ENCODE data around the gene COMP.

The COMP gene

DNA sequence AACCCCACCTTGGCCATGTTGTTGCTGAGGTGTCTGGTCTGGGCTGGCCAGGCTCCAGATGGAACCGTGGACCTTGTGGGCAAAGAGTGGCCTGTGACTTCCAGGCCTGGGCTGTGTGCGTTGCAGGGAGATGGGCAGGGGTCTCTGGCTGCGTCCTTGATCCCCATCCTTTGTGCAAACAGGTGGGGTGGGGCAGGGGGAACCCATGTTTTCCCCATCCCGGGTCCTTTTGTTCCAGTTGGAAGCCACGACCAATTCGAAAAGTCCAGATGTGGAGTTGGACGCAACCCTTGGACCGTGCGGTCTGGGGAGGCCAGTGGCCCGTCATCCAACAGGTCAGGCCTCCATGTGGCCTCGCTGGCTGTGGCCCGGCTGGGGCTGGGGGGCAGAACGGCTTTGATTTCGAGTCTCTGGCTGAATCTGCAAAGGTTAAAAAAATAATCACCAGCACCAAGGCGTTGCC lies 13.1 kb upstream of the COMP start:
- in situ Hi-C loops (cut with MboI; ENCODE audit: low sequenced_read_pairs) = no loop called here

DNA sequence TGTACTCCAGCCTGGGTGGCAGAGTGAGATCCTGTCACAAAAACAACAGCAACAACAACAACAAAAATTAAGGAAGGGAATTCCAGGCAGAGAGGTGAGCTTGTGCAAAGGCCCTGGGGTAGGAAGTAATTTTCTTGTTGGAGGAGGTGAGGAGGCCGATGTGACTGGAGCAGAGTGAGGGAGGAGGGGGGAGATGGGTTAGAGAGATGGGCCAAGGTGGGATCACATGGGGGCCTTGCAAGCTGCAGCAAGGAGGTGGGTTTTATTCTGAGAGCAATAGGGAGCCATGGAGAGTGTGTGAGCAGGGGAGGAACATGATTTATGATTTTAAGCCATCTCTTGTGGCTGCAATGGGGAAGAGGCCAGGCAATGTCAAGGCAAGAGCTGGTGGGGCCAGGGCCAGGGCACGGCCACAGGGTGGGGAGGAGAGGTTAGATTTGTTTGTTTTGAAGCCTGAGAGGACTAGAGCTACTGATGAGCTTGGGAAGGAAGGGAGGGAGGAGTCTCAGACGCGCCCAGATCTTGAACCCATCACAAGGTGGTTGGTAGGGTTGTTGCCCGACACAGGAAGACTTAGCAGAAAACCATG lies 12.5 kb upstream of the COMP start:
- in situ Hi-C loops (cut with MboI; ENCODE audit: low sequenced_read_pairs) = no loop called here

DNA sequence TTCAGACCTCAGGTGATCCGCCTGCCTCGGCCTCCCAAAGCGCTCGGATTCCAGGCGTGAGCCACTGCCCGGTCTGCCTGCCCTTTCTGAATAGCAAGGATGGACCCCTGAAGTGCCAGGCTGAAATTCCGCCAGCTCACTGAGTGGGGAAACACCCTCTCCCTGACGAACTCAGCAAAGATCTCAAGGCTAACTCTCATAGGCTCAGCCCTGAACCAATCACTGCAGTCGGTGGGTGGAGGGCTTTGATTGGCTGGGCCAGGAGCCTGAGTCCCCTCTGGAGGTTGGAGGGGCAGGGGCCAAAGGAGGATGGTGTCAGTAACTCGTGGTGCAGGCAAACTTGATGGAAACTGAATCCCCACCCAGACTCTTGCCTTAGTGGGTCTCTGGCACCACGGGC lies 11.2 kb upstream of the COMP start:
- in situ Hi-C loops (cut with MboI; ENCODE audit: low sequenced_read_pairs) = no loop called here

DNA sequence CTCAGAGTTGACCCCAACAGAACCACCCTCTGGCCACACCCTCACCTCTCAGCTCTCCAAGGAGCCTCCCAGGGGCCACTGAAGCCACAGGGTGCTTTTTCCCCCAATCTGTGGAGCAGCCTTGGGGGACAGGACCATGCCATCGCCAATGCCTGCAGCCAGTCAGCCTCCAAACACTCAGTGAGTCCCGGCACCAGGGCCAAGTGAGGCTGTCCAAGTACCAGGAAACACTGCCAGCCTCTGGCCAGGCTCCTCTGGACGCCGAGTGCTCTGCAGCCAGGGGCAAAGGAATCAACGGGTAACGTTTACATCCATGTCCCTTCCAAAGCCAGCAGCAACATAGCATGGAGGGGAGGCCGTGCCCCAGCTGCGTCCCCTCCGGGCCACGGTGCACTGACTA lies 9.5 kb upstream of the COMP start:
- in situ Hi-C loops (cut with MboI; ENCODE audit: low sequenced_read_pairs) = no loop called here

DNA sequence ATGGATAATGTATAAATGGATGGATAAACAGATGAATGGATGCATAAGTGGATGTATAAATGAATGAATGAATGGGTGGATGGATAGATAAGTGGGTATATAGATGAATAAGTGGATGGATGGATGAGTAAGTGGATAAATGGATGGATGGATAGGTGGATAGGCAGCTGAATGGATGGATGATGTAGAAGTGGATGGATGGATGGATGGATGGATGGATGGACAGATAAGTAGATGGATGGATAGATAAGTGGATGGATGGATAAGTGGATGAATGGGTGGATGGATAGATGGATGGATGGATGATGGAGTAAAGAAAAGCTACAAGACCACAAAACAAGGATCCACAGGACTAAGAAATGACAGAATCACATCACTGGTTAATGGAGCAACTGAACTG lies 9.0 kb upstream of the COMP start:
- in situ Hi-C loops (cut with MboI; ENCODE audit: low sequenced_read_pairs) = no loop called here

DNA sequence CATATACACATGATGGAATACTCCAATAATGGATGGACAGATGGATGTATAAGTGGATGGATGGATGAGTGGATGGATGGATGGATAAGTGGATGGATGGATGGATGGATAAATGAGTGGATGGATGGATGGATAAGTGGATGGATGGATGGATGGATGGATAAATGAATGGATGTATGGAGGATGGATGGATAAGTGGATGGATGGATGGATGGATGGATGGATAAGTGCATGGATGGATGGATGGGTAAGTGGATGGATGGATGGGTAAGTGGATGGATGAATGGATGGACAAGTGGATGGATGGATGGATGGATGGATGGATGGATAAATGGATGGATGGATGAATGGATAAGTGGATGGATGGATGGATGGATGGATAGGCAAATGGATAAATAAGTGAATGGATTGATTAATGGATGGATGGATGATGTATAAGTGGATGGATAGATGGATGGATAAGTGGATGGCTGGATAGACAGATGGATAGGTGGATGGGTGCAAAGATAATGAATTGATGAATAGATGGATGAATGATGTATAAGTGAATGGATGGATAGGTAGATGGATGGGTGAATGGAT lies 8.4 kb upstream of the COMP start:
- in situ Hi-C loops (cut with MboI; ENCODE audit: low sequenced_read_pairs) = no loop called here

DNA sequence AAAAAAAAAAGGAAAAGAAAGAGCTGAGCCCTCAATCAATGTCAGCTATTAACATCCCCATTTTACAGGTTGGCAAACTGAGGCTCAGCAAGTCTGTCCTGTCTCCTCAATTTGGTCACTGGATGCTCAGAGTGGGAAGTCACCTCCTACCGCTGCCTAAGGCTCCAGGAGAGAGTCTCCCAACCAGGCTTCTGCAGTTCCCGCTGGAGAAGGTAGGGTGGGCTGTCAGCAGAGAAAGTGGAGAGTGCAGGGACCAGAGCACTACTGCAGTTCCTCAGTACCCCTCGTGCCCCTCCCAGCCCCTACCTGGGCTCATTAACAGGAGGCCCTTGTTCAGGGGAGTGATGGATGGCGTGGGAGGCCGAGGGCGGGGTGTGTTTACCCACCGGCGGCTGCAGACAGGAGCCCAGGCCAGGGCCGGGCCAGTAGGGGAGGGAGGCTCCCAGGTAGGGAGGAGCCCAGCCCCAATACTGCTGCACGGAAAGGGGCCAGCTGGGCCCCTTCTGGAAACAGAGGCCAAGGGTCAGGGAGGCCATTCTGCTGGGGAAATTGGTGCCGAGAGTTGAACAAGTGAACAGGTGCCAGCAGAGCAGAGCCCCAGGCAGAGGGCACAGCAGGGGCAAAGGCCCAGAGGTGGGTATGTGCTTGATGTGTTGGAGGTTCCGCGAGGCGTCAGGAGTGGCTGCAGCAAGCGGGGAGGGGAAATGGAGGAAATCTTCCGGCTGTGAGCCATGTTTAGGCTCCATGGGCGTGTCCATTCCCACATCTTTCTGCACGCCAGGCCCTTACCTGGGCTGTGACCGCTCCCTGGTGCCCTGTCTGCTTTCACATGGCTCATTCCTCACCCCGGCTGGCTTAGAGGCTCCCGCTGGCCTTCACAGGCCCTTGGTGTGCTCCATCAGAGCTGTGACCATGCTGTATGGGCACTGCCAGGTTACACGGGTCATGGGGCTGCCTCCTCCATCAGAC lies 7.6 kb upstream of the COMP start:
- in situ Hi-C loops (cut with MboI; ENCODE audit: low sequenced_read_pairs) = no loop called here

DNA sequence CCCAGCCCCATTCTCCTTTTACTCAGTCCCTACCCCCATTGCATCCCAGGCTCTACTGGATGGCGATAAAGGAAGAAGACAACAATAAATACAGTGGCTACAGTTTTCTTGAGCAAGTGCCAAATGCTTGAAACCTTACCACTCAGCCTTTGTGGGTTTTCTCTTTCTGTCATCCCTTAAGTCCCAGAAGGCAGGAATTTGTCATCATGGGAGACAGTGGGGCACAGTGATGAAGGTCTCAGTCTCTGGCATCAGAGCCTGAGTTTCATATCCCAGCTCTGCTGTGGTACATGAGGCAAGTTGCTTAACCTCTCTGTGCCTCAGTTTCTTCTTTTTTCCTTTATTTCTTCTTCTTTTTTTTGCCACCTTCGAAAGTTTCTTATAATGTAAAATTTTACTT lies 5.1 kb upstream of the COMP start:
- in situ Hi-C loops (cut with MboI; ENCODE audit: low sequenced_read_pairs) = no loop called here

DNA sequence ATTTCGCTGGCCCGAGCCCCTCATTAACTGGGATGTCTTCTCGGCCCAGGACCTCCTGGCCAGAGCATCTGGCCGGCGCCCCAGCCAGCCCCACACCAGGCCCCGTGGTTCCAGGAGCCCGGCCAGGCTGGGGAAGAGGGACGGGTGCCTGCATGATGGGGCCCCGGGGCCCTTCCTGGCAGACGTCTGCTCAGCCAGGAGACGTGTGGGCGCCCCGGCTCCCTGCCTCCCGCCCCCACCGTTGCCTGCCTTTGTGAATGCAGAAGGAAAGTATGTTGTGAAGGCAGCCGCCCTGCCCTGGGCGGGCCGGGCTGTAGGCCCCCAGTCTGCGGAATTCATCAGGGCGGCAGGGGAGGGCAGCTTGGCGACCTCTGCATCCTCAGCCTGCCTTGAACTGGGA lies 4.4 kb upstream of the COMP start:
- in situ Hi-C loops (cut with MboI; ENCODE audit: low sequenced_read_pairs) = no loop called here

DNA sequence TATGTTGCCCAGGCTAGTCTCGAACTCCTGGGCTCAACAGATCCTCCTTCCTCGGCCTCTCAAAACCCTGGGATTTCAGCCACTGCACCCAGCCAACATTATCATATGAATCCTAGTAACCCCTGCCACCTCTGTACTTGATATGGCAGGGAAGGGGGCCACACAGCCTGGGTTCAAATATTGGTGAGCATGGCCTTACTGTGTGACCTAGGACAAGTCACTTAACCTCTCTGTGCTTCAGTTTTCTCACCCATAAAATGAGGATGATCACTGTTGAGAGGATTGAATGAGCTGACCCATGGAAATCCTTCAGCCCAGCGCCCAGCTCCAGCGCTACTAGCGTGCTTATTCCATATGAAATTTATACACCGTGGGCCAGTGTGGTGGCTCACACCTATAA lies 3.6 kb upstream of the COMP start:
- in situ Hi-C loops (cut with MboI; ENCODE audit: low sequenced_read_pairs) = no loop called here

DNA sequence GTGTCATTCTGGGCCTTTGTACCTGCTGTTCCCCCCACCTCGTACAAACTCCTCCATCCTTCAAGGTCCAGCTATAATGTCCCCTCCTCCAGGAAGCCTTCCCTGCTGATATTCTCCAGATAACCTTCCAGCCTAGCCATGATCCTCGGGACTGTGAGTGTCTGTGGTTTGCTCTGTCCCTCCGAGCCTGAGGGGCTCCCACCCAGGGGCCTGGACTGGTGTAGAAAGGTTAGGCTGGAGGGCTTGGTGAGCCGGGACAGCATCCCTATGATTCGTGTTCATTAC lies 2.9 kb upstream of the COMP start:
- in situ Hi-C loops (cut with MboI; ENCODE audit: low sequenced_read_pairs) = no loop called here

DNA sequence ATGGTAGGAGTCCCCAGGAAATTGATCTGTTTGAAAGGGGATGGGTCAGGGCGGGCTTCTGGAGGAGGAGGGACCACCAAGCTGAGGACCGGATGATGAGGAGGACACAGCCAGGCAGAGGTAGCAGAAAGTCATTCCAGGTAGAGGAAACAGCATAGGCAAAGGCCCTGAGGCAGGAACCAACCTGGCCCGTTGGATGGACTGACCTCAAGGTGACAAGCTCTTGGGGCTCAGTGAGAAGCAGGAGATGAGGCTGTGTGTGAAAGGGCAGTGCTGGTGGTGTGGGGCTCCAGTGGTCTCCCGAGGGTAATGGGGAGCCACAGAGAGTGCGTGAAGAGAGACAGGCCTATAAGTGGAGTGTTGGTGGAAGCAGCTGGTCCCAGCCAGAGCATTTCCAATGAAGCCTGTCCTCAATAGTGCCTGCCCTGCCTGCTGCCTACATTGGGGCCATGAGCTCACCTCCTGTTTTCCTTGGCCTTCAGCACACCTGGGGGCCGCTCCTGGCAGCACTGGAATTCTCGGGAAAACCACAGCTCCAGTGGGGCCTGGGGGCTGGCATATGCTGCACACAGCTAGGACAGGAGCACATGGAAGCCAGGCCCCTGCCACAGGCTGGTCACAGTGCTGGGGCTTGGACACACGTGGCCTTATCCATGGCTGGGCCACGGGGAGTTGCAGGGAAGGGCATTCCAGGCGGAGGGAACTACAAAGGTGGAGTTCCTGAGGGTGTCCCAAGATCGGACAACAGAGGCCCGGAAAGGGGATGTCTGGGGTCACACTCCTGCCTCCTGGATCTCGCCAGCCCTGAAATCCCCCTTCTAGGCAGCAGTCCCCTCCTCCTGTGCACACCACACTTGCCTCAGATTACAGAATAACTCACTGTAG lies 2.3 kb upstream of the COMP start:
- in situ Hi-C loops (cut with MboI; ENCODE audit: low sequenced_read_pairs) = no loop called here

DNA sequence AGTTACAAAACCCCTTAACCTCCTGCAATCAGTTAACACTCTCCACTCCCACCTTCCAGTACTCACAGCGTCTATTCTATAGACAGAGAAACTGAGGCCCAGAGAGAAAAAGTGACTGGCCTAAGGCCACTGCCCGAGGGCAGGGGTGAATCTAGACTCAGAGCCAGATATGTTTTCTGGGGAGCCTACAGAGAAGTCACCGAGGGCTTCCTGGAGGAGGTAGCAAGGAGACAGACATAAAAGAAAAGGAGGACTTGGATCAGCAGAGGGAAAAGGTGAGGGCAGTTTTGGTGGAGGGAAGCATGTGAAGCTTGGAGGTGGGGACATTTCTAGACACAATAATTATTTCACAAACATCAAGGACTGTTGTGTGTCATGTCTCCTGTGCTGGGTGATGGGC lies 1.6 kb upstream of the COMP start:
- in situ Hi-C loops (cut with MboI; ENCODE audit: low sequenced_read_pairs) = no loop called here

DNA sequence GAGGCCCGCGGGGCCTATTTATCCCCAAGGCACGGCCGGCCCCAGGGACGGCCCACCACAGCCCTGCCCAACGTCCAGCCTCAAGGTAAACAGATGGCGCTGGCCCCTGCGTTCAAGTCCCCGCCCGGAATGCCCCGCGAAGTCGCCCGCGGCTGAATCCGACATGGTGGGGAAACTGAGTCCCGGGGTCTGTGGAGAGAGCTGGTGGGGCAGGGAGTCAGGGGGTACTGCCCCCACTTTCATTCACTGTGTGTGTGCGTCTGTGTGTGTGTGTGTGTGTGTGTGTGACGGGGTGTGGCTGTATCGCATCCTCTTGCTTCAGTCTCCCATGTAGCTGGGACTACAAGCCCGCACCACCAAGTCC lies 192 bp upstream of the COMP start:
- in situ Hi-C loops (cut with MboI; ENCODE audit: low sequenced_read_pairs) = no loop called here

DNA sequence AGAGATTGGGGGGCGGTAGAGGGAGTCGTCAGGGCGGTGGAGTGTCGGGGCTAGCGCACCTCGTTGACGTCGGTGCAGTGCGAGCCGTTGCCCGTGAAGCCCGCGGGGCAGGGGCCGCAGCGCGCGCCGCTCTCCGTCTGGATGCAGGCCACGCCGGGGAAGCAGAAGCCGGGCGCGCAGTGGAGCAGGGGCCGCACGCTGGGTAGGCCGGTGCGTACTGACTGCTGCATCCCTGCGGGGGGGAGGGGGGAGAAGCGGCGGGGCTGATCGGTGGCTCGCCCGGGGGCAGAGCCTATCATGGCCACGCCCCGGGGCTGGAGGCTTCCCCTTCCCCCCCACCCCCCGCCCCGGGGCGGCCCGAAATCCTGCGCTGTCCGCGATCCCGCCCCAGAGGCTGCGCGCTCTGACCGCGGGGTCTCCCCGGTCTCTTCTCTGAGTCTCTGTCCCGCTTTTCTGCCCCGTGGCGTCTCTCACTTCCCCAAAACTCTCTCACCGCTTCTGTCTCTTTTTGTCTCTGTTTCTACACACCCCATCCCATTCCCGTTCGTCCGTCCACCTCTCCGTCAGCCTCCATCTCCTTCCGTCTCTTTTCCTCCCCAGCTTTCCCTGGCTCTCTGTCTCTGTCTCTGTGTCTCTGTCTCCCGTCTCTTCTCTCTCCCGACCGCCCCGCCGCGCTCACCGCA lies 1.1 kb downstream of the COMP start:
- in situ Hi-C loops (cut with MboI; ENCODE audit: low sequenced_read_pairs) = no loop called here

DNA sequence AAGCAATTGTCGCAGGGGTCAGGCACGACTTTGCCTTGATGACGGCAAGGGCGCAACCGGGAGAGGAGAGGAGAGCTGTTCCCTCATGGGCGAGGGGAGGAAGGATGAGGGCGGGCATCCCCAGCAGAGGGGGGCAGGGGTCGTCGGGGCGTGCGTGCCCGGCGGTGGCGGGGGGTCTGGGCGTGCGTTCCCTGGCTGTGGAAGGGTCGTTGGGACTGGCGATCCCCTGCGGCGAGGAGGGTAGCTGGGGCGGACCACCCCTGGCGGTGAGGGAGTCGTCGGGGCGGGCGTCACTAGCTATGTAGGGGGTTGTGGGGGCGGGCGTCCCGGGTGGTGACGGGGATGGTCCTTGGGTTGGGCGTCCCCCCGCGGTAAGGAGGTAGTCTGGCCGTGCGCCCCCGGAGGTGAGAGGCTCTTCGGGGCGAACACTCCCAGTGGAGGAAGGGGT lies 1.7 kb downstream of the COMP start:
- in situ Hi-C loops (cut with MboI; ENCODE audit: low sequenced_read_pairs) = no loop called here

DNA sequence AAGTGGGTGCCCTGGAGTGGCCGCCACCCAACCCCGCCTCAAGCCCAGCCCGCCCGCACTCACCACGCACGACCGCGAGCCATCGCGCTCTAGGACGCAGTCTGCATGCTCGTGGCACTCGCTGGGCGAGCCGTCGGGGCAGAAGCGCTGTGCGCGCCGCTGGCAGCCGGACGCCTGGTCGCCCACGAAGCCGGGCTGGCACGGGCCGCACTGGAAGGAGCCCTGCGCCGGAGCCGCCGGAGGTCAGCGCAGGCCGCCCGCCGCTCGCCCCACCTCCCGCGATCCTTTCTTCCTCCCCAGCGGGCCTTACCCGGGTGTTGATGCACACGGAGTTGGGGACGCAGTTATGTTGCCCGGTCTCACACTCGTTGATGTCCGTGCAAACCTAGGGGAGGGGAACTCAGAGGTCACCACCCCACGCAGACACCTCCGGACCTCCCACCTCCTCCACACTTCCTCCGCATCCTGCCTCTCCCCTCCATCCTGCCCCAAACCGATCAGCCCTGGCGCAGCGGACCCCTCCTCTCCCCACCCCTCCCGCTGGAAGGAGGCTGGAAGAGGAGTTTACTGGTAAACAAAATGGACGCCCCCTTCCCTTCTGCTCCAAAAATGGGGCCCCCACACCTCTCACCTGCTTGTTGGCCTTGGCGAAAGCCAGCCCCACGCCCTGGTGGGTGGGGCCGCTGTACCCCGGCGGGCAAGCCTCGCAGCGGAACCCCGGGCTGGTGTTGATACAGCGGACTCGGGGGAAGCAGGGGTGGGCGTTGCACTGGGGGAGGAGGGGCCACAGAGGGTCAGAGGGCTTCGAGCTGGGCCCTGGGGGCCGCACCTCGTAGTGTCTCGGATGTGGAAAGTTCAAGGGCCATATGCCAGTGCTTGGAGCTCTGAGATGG lies 2.3 kb downstream of the COMP start:
- in situ Hi-C loops (cut with MboI; ENCODE audit: low sequenced_read_pairs) = no loop called here

DNA sequence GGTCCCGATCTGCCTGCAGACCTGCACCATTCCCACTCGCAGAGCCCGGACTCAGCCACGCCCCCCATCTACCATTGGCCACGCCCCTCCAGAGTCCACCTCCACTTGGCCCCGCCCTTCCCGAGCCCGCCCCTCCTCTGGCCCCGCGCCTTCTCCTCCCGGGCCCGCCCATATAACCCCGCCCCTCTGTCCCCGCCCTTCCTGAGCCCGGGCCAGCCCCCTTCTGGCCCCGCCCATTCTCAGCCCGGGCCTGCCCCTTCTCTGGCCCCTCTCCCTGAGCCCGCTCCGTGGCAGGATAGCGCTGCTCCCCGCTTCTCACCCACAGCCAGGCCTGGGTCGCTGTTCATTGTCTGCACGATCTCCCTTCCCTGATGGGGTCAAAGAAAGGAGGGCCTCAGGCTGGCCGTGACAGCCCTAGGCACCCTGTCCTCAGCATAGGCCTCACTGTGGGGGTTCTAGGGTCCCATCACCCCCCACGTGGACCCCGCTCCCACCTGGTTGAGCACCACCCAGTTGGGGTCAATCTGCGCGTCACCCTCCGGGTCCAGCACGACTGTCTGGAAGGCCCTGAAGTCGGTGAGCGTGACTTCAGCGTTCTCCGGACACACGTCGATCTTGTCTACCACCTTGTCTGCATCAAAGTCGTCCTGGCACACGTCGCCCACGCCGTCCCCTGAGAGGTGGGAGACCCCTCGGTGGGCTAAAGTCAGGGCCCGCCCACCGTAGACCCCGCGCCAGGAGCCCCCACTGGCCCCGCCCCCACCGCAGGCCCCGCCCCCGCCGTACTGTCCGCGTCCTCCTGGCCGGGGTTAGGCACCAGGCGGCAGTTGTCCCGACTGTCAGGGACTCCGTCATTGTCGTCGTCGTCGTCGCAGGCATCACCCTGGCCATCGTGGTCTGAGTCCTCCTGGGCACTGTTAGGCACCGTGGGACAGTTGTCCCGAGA lies 5.7 kb downstream of the COMP start:
- in situ Hi-C loops (cut with MboI; ENCODE audit: low sequenced_read_pairs) = no loop called here

DNA sequence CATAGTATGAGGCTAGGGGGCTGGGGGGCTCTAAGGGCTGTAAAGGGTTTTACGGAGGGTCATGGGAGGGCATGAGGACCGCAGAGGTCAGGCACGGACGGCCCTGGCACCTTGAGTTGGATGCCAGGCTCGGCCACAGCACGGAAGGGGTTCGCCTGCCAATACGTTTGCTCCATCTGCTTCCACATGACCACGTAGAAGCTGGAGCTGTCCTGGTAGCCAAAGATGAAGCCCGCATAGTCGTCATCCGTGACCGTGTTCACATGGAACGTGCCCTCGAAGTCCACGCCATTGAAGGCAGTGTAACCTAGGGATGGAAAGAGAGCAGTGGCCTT lies 6.4 kb downstream of the COMP start:
- in situ Hi-C loops (cut with MboI; ENCODE audit: low sequenced_read_pairs) = no loop called here
